NCI-H345 (cell line): ENCODE data around the gene CDK14.
"Not testable (repeated sequence)": the region's sequence is repeated elsewhere in the genome, so short reads cannot be mapped to it uniquely, and the experiment has no call there.

Experiments
- DNase-seq: peaks from one replicate; lab custom pipeline; 2025; lab: John Stamatoyannopoulos, UW

Gene CDK14

DNA sequence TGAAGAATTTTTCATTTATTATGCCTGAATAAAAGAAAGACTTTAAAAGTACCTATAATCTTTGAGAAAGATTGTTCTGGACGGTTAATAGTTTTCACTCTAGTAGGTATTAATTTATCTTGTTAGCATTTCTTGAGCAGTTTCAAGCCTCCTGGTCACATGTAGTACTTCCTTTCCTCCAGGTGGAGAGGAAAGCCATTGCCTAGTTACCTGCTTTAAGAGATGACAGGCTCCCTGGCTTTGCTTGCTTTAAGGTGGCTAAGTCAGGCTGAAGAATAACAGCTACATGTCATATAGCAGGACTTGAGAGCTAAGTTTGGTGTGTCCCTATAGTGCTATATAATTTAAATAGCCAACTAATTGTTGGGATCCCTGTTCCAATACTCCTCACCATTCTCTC, 160.2 kb downstream of the CDK14 start:
- no peak for DNase-seq

- DNase-seq = not testable (repeated sequence)
Observed at GRCh38 chr7:90757565-90757950, 161.4 kb downstream of the CDK14 start.

DNA sequence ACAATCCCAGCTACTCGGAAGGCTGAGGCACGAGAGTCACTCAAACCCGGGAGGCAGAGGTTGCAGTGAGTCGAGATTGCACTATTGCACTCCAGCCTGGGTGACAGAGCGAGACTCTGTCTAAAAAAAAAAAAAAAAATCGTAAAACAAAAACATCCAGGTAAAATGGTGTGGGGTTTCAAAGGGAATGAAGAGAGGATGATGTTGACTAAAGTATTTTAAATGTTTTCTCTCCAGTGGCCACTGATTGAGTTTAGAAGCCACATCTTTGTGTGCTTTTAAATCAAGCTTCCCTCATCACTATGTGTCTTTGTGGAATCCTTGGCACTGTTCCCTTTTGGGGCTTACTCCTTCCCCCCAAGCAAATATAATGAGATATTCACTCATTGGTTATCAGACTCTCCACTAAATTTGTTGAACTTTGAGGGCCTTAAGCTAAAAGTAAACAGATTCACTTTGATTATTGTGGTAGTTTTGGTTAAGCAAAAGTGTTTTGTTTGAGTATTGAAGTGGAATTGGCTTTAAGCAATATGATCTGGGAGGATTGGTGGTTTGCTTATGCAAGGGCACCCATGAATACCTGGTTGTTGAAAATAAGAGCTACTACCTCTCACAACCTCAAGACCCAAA, 162.9 kb downstream of the CDK14 start:
- no peak for DNase-seq

GRCh38 chr7:90759710-90760109, 163.6 kb downstream of the CDK14 start:
- no peak for DNase-seq

- DNase-seq = no peak
Observed at GRCh38 chr7:90760892-90761291, 164.8 kb downstream of the CDK14 start.

- no peak for DNase-seq
Observed at GRCh38 chr7:90761584-90761983, 165.5 kb downstream of the CDK14 start.

DNA sequence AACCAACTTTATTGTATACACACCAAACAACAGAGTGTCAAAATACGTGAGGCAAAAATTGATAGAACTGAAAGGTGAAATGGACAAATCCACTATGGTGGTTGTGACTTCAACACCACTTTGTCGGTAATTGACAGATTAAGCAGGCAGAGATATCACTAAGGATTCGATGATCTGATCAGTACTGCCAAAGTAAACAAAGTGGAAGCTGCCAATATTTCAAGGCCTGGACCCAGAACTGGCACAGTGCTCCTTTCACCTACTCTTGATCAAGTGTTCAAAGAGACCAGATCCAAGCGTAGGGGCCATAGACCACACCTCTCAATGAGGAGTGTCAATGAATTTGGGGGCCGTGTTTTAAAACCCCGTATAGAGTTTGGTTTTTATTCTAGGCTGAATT, 167.0 kb downstream of the CDK14 start:
- no peak for DNase-seq

- DNase-seq = no peak
Observed at GRCh38 chr7:90764848-90765570, 168.9 kb downstream of the CDK14 start.

GRCh38 chr7:90766814-90767564, 170.9 kb downstream of the CDK14 start:
- no peak for DNase-seq

DNA sequence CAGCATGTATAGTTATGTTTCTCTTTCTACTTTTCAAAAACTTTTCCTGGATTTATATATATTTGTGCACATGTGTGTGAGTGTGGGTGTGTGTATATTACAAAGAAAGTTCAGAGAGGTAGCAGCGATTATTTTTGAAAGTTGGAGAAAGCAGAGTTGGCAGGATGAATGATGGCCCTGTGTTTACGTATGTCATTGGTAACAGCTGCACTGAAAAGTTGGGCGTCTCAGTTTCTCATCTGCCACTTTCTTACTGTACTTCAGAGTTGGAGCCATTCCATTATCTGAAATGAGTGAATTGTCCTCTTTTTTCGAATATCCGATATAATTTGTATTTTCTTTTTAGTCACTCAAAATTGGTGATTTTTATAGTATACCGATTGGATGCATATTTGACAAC, 172.2 kb downstream of the CDK14 start:
- no peak for DNase-seq

GRCh38 chr7:90769036-90769435, 172.9 kb downstream of the CDK14 start:
- DNase-seq = no peak

DNA sequence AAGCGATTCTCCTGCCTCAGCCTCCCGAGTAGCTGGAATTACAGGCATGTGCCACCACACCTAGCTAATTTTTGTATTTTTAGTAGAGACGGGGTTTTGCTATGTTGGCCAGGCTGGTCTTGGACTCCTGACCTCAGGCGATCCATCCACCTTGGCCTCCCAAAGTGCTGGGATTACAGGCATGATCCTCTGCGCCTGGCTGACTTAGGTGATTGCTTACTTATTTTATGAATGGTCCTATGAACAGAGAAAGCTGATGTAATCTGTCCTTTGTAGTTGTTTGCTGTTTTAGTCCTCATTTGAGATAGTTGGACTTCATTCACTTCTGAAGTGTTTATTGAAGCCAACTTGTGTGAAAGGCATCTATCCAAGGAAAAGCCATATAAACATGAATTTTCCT, 173.4 kb downstream of the CDK14 start:
- DNase-seq = not testable (repeated sequence)

GRCh38 chr7:90771281-90771680, 175.2 kb downstream of the CDK14 start:
- DNase-seq = no peak

DNA sequence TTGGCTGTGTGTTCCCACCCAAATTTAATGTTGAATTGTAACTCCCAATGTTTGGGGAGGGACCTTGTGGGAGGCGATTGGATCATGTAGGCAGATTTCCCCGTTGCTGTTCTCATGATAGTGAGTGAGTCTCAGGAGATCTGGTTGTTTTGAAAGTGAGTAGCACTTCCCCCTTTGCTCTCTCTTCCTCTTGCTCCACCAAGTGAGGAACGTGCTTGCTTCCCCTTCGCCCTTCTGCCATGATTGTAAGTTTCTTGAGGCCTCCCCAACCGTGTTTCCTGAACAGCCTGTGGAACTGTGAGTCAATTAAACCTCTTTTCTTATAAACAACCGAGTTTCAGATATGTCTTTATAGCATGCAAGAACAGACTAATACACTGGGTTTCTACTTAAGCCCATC, 176.3 kb downstream of the CDK14 start:
- no peak for DNase-seq

DNA sequence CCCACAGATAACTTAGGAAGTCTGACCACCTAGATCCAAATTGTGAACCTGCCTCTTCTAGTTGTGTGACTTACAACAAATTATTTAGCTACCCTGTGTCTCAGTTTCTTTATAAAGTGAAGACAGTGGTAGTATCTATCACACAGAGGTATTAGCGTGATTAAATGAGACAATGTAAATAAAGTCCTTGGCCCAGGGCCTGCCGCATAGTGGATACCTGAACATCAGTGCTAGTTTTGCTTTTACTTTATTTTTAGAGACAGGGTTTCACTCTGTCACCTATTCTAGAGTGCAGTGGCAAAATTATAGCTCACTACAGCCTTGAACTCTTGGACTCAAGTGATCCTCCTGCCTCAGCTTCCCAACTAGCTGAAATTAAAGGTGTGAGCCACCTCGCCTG, 177.1 kb downstream of the CDK14 start:
- no peak for DNase-seq

DNA sequence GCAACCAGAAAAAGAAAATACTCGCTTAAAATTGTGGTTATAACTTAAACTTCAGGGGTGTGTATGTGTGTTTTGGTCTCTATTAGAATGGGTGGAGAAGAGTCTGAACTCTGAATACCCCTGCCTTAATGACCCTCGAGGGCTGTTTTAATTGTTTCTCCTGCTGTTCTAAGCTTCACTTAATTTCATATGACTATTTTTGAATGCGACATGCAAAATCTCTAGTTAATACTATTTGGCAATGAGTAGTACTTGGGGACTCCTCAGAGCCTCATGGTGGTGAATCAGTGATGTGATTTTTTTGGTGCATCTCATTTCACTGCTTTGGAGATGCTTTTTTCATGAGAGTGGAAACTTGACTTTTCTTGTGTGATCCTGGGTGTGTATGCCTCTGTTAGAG, 178.6 kb downstream of the CDK14 start:
- no peak for DNase-seq

DNA sequence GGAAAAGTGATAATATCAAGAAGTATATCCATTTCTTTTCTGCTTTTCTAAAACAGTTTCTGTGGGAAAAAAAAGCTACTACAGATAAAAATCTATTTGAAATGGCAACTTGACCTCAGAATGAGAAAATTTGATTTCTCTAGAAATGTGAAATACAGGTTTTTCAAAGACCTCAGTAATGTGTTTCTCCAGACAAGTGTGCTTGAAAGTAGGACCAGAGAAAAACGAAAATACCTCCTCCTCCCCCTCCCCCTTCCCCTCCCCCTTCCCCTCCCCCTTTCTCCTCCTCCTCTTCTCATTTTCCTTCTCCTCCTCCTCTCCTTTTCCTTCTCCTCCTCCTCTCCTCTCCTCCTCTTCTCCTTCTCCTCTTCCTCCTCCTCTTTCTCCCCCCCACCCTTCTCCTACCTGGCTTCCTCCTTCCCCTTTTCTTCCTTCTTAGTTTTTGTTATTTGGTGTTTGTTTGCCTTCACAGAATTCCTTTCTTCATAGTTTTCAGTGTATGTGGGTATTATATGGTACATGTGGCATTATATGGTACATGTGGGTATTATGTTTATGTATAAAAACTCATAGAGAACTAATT, 179.4 kb downstream of the CDK14 start:
- no peak for DNase-seq

GRCh38 chr7:90777041-90777440, 180.9 kb downstream of the CDK14 start:
- DNase-seq = no peak

GRCh38 chr7:90777465-90777864, 181.3 kb downstream of the CDK14 start:
- DNase-seq = no peak

- DNase-seq = no peak
Observed at GRCh38 chr7:90777886-90778285, 181.8 kb downstream of the CDK14 start.

DNA sequence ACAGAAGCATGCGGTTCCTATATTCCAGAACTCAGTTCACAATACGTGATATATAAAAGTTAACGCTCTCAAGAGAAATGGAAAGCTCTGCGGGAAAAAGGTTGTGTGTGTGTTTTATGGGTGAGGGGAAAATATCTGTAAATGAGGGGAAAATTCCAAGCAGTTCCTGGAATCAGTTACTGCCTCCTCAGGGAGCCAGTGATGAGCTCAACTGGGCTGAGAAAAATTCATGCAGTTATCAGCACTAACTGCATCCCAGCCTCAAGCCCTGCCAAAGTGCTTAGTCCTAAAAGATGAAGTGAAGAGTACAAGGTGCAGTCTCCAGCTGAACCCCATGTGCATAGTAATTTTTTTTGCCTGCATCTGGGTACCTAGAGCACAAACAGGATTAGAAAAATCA, 191.9 kb downstream of the CDK14 start:
- no peak for DNase-seq

DNA sequence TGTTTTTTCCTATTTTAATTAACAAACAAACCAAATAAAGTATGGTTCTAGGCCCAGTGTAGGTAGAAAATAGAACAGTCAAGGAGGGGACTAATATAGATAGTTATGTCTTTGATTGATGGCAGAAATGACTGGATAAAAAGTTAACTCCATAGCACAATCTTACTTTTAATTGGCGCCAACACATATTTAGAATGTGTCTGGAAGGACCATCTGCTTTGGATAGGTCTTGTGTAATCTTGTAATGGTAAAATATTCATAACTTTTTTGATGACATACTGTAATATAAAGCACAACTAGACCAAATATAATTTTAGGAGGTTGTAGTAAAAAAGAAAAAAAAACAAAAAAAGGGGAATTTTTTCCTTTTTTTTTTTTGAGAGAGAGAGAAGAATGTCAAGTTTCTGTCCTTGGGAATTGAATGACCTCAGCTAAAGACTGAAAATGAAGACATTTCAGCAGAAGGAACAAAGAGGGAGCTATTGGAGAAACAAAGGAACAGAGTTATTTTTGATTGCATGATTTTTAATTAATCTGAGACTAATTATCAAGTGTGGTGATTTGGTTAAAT, 193.7 kb downstream of the CDK14 start:
- DNase-seq = no peak

GRCh38 chr7:90791596-90791995, 195.5 kb downstream of the CDK14 start:
- no peak for DNase-seq
